GM12878 (cell line): ENCODE measurements around the gene AJM1.

ENCODE experiments used
- ATF3 ChIP-seq: IDR thresholded peaks from 2 replicates; pipeline ENCODE4 v1.6.1; 2011; ENCODE audit warnings: low read depth, mild to moderate bottlenecking, low read length, moderate library complexity, borderline replicate concordance; ENCODE audit errors: extremely low read depth
- BMI1 ChIP-seq: fragments of 450-650 bp; IDR thresholded peaks from 2 replicates; pipeline ENCODE4 v1.6.1; 2016; ENCODE audit warnings: mild to moderate bottlenecking, moderate library complexity, borderline replicate concordance
- BRCA1 ChIP-seq: IDR thresholded peaks from 2 replicates; pipeline ENCODE4 v1.6.1; 2011; ENCODE audit warnings: low read depth, low read length, improper control_type of control experiment
- CBFB ChIP-seq: IDR thresholded peaks from 2 replicates; pipeline ENCODE4 v1.6.1; 2016; ENCODE audit warnings: antibody characterized with exemption, low read depth
- CTCF ChIP-seq, 3 experiments: IDR thresholded peaks in 2 of 3; conservative IDR thresholded peaks in 1 of 3; 2 replicates each; pipeline ENCODE4 v1.5.1; 2011; ENCODE audit warnings: low read depth in 3 of 3, low read length in 3 of 3, mild to moderate bottlenecking in 3 of 3, control low read depth in 2 of 3, moderate library complexity in 2 of 3, inconsistent platforms in 1 of 3, mixed read lengths in 1 of 3; ENCODE audit not compliant: control insufficient read depth in 2 of 3, insufficient read depth in 1 of 3; ENCODE audit errors: extremely low read depth in 1 of 3
- EGR1 ChIP-seq, 2 experiments: IDR thresholded peaks; 1 replicate in 1 of 2; 2 replicates in 1 of 2; pipeline ENCODE4 v1.6.1; 2011 to 2012; ENCODE audit warnings: low read depth in 2 of 2, low read length in 2 of 2, borderline replicate concordance in 1 of 2, mild to moderate bottlenecking in 1 of 2, moderate library complexity in 1 of 2
- NKRF ChIP-seq: fragments of 450-650 bp; conservative IDR thresholded peaks from 2 replicates; pipeline ENCODE4 v1.6.1; 2017; ENCODE audit warnings: mild to moderate bottlenecking, moderate library complexity
- POLR2A ChIP-seq: IDR thresholded peaks from 2 replicates; pipeline ENCODE4 v1.6.1; 2011; ENCODE audit warnings: low read depth, mild to moderate bottlenecking, low read length
- USF2 ChIP-seq: IDR thresholded peaks from 2 replicates; pipeline ENCODE4 v1.6.1; 2011; ENCODE audit warnings: low read depth, low read length, improper control_type of control experiment, borderline replicate concordance
- ZNF274 ChIP-seq: IDR thresholded peaks from one replicate; pipeline ENCODE4 v1.8.0; 2011; ENCODE audit not compliant: insufficient read length, insufficient read depth
- ZNF687 ChIP-seq: fragments of 450-650 bp; IDR thresholded peaks from 2 replicates; pipeline ENCODE4 v1.6.1; 2017; ENCODE audit warnings: mild to moderate bottlenecking, moderate library complexity

GRCh38 chr9:136835162-136835931 is 6.9 kb upstream of the AJM1 start:
- TF ChIP-seq ZNF274, result no peak
- TF ChIP-seq POLR2A, result peak; percentile 57; the same call in 1 of the 2 replicates
- TF ChIP-seq CBFB, result no peak
- no peak for TF ChIP-seq BRCA1
- no peak for TF ChIP-seq CTCF (IDR thresholded peaks at IDR 0.05 in 2 of 3, conservative IDR thresholded peaks at IDR 0.05 in 1 of 3; ENCODE audit: control insufficient read depth in 2 of 3, extremely low read depth in 1 of 3, insufficient read depth in 1 of 3, low read depth in 3 of 3, low read length in 3 of 3)
- no peak for TF ChIP-seq ATF3
- no peak for TF ChIP-seq USF2
- no peak for TF ChIP-seq BMI1
- TF ChIP-seq NKRF, result no peak
- no peak for TF ChIP-seq EGR1 (IDR thresholded peaks at IDR 0.05; ENCODE audit: borderline replicate concordance in 1 of 2, low read depth in 2 of 2, low read length in 2 of 2)
- no peak for TF ChIP-seq ZNF687
